Mucosa of rectum (tissue), 2 donors: Measurements from ENCODE around the gene MOSPD3.

Experiments used
- H3K27ac ChIP-seq, 2 donors: one replicate each; pipeline ENCODE4 v1.7.0; 2013; ENCODE audit warnings: inconsistent platforms in 2 of 2, low read depth in 2 of 2, low read length in 2 of 2
- H3K27me3 ChIP-seq, 2 donors: one replicate each; pipeline ENCODE4 v1.7.0; 2013; ENCODE audit warnings: low read length in 2 of 2; ENCODE audit not compliant: control insufficient read depth in 2 of 2, insufficient read depth in 2 of 2
- H3K36me3 ChIP-seq, 2 donors: one replicate each; pipeline ENCODE4 v1.7.0; 2013; ENCODE audit warnings: low read length in 2 of 2; ENCODE audit not compliant: control insufficient read depth in 2 of 2, insufficient read depth in 2 of 2
- H3K4me1 ChIP-seq, 2 donors: one replicate each; pipeline ENCODE4 v1.7.0; 2013; ENCODE audit warnings: low read length in 2 of 2, mild to moderate bottlenecking in 1 of 2; ENCODE audit not compliant: control insufficient read depth in 2 of 2, insufficient read depth in 2 of 2
- H3K4me3 ChIP-seq, 2 donors: one replicate each; pipeline ENCODE4 v1.7.0; 2013; ENCODE audit warnings: low read length in 2 of 2
- H3K9ac ChIP-seq, 2 donors: one replicate each; pipeline ENCODE4 v1.7.0; 2013; ENCODE audit warnings: low read length in 2 of 2, low read depth in 1 of 2, mild to moderate bottlenecking in 1 of 2
- H3K9me3 ChIP-seq, 2 donors: one replicate each; pipeline ENCODE4 v1.7.0; 2013; ENCODE audit warnings: low read length in 2 of 2; ENCODE audit not compliant: control insufficient read depth in 2 of 2
- donor health status: healthy.
- donor health status: Normal muscosa, but diverticular disease.

Gene MOSPD3

GRCh38 chr7:100606313-100606712 lies 6.0 kb upstream of the MOSPD3 start:
- Histone ChIP-seq H3K4me3 (no peak overlapping the region), H3K4me1 (peaks cover 17 to 18% of the 10 kb centered on the region in 2 donors), H3K27ac (no peak overlapping the region), H3K36me3 (no peaks in the 10 kb centered on the region), H3K27me3 (no peaks in the 10 kb centered on the region), H3K9me3 (no peaks in the 10 kb centered on the region), H3K9ac (no peak overlapping the region)

GRCh38 chr7:100607111-100607510 lies 5.2 kb upstream of the MOSPD3 start:
- H3K9ac ChIP-seq: no peak overlapping the region
- H3K9me3 ChIP-seq: no peaks in the 10 kb centered on the region
- H3K36me3 ChIP-seq: no peaks in the 10 kb centered on the region
- no peak overlapping the region for H3K27ac ChIP-seq
- no peak overlapping the region for H3K4me3 ChIP-seq
- no peaks in the 10 kb centered on the region for H3K27me3 ChIP-seq
- peaks cover 15 to 17% of the 10 kb centered on the region in 2 donors for H3K4me1 ChIP-seq

- H3K36me3 ChIP-seq: no peaks in the 10 kb centered on the region
- H3K9me3 ChIP-seq: no peaks in the 10 kb centered on the region
- H3K9ac ChIP-seq: no peak overlapping the region
- H3K4me3 ChIP-seq: no peak overlapping the region
- no peak overlapping the region for H3K27ac ChIP-seq
- peaks cover 12 to 16% of the 10 kb centered on the region in 2 donors for H3K4me1 ChIP-seq
- no peaks in the 10 kb centered on the region for H3K27me3 ChIP-seq
Observed at GRCh38 chr7:100609958-100610357, 2.4 kb upstream of the MOSPD3 start.

GRCh38 chr7:100612730-100613390 lies 520 bp downstream of the MOSPD3 start:
- peak overlapping the region; percentile 94 to 95 for H3K27ac ChIP-seq
- no peaks in the 10 kb centered on the region for H3K9me3 ChIP-seq
- no peaks in the 10 kb centered on the region for H3K36me3 ChIP-seq

GRCh38 chr7:100613412-100614175 lies 1.3 kb downstream of the MOSPD3 start:
- Histone ChIP-seq H3K4me3 (peak overlapping the region; percentile 90 to 91), H3K27ac (no peak overlapping the region), H3K9ac (peak overlapping the region in 1 of 2 donors; percentile 17), H3K36me3 (no peaks in the 10 kb centered on the region), H3K9me3 (no peaks in the 10 kb centered on the region), H3K27me3 (no peaks in the 10 kb centered on the region), H3K4me1 (peaks cover 8 to 9% of the 10 kb centered on the region in 2 donors)

More at GRCh38 chr7:100612730-100613390, 520 bp downstream of the MOSPD3 start:
- Histone ChIP-seq H3K27me3 (no peaks in the 10 kb centered on the region), H3K9ac (peak overlapping the region; percentile 65 to 94), H3K4me3 (peak overlapping the region; percentile 90 to 91), H3K4me1 (peaks cover 8 to 9% of the 10 kb centered on the region in 2 donors)

DNA sequence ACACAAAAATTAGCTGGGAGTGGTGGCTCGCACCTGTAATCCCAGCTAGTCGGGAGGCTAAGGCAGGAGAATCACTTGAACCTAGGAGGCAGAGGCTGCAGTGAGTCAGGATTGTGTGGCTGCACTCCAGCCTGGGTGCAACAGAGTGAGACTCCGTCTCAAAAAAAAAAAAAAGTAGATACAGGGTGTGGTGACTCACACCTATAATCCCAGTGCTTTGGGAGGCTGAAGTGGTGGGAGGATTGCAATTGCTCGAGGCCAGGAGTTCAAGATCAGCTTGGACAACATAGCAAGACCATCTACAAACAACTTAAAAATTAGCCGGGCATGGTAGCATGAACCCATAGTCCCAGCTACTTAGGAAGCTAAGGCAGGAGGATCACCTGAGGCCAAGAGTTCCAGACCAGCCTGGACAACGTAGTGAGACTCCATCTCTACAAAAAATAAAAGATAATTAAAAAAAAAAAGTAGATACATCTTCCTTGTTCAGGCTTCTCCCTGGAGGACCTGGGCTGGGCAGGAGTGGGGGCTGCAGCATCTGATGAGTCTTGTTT lies 2.0 kb downstream of the MOSPD3 start:
- H3K27me3 ChIP-seq: no peaks in the 10 kb centered on the region
- no peak overlapping the region for H3K27ac ChIP-seq
- H3K9me3 ChIP-seq: no peaks in the 10 kb centered on the region
- no peaks in the 10 kb centered on the region for H3K36me3 ChIP-seq
- no peak overlapping the region for H3K9ac ChIP-seq
- H3K4me3 ChIP-seq: no peak overlapping the region
- peaks cover 8 to 9% of the 10 kb centered on the region in 2 donors for H3K4me1 ChIP-seq

DNA sequence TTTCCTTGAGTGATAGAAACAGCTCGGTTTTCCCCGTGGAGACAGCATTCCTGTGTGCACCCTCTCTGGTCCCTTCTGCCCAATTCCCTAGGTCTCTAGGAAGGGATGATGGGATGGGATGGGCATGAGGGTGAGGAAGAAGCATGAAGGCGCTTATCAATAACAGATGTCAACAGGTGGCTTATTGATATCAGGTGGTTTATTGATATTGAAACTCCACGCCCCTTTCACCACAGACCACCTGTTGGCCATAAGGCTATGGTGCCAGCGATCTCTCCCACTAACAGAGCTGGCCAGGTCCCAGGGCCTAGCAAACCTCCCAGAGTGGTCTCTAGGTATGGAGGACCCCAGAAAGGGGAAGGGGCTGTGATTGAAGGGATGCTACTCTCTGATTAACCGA lies 7.9 kb downstream of the MOSPD3 start:
- no peaks in the 10 kb centered on the region for H3K4me1 ChIP-seq
- H3K36me3 ChIP-seq: no peaks in the 10 kb centered on the region
- no peaks in the 10 kb centered on the region for H3K27me3 ChIP-seq
- no peak overlapping the region for H3K4me3 ChIP-seq
- no peak overlapping the region for H3K9ac ChIP-seq
- H3K27ac ChIP-seq: no peak overlapping the region
- H3K9me3 ChIP-seq: no peaks in the 10 kb centered on the region

GRCh38 chr7:100620804-100621203 lies 8.5 kb downstream of the MOSPD3 start:
- H3K9ac ChIP-seq: no peak overlapping the region
- no peak overlapping the region for H3K4me3 ChIP-seq
- H3K4me1 ChIP-seq: no peaks in the 10 kb centered on the region
- H3K36me3 ChIP-seq: no peaks in the 10 kb centered on the region
- no peak overlapping the region for H3K27ac ChIP-seq
- no peaks in the 10 kb centered on the region for H3K9me3 ChIP-seq
- peaks cover 0 to under 1% of the 10 kb centered on the region in 2 donors for H3K27me3 ChIP-seq

- Histone ChIP-seq H3K36me3 (no peaks in the 10 kb centered on the region), H3K27ac (no peak overlapping the region), H3K4me1 (no peaks in the 10 kb centered on the region), H3K4me3 (no peak overlapping the region), H3K9ac (no peak overlapping the region), H3K9me3 (no peaks in the 10 kb centered on the region), H3K27me3 (peaks cover 0 to 3% of the 10 kb centered on the region in 2 donors)
Observed at GRCh38 chr7:100621554-100621953, 9.2 kb downstream of the MOSPD3 start.
